Measurements from ENCODE around the gene OR5K3. TPM values are rescaled to one million over a fixed set of nuclear protein-coding genes. Genes with fewer than 3 reads are reported as not detected.

The OR5K3 gene
- total and polyA plus RNA-seq, 9 of the 15 experiments (the other 6 are each of a cell fraction or from before 2014, with no cell fraction given): not detected

DNA sequence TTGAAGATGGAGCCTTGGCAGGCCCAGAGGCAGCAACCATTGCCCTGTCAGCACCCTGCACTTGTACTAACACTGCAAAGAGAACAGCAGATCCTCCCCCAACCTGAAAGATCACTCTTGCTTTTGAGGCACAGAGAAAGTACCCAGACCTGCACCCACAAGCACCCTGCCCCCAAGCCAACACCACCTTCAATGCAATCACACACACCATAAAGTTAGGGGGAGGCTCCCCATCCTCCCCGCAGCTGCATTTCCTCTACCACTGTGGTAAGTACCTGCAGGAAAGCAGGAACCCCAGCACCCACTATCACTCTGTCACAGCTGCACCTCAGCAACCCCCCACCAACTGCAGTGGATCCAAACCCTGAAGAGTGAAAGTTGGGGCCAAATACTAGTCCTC, 12.0 kb downstream of the OR5K3 start:
- CTCF ChIA-PET (ENCODE audit: low intra/inter-chr PET ratio): no interaction called here
- in situ Hi-C loops (cut with MboI): no loop called here
- BruUV-seq (replicated peaks): no TSS peak

GRCh38 chr3:98404010-98404409, 13.5 kb downstream of the OR5K3 start:
- intact Hi-C loops (cut with micrococcal nuclease): no loop called here
- H2AFZ ChIP-seq (ENCODE audit: low read depth, low read length): no peak overlapping the region
- BruUV-seq (replicated peaks): no TSS peak
- CTCF ChIA-PET (ENCODE audit: low intra/inter-chr PET ratio): no interaction called here
- in situ Hi-C loops (cut with MboI): no loop called here
- no peaks in the 10 kb centered on the region for H3K27me3 ChIP-seq (ENCODE audit: control insufficient read depth in 2 of 2, insufficient read depth in 2 of 2, low read length in 2 of 2)
- no peak overlapping the region for H3K27ac ChIP-seq (ENCODE audit: extremely low read depth, low read depth, low read length)
- no peak overlapping the region for H3K4me3 ChIP-seq
- DNase-seq (ENCODE audit: extremely low read depth in 1 of 4, low spot score in 3 of 4) (no peak), FAIRE-seq (no peak), ATAC-seq (no peak)
- no peaks in the 10 kb centered on the region for H3K4me1 ChIP-seq (replicated peaks in 1 of 2; ENCODE audit: control insufficient read depth in 2 of 2, insufficient read depth in 2 of 2, low read length in 2 of 2)
- H4K20me1 ChIP-seq (replicated peaks; ENCODE audit: control insufficient read depth, insufficient read depth, low read length): no peaks in the 10 kb centered on the region
- H3K9ac ChIP-seq (ENCODE audit: insufficient read depth in 1 of 2, low read depth in 2 of 2, low read length in 2 of 2): no peak overlapping the region
- H3K9me1 ChIP-seq (ENCODE audit: control insufficient read depth, insufficient read depth, low read length): no peaks in the 10 kb centered on the region
- no peak overlapping the region for H3K4me2 ChIP-seq (ENCODE audit: insufficient read depth, low read length)
- no peaks in the 10 kb centered on the region; the same call in 1 of the 2 replicates for H3K9me3 ChIP-seq (replicated peaks; ENCODE audit: control insufficient read depth, insufficient read depth, low read depth, low read length)
- no peaks in the 10 kb centered on the region for H3K36me3 ChIP-seq (ENCODE audit: control insufficient read depth, insufficient read depth, low read length)
- H3K79me2 ChIP-seq (ENCODE audit: control insufficient read depth, insufficient read depth, low read length): no peaks in the 10 kb centered on the region
- POLR2A ChIA-PET: interaction anchor here (0.6 kb wide), 1 partner anchor 365 kb away, joined by 3 read pairs; no protein-coding TSS in a partner anchor
- no peak for TF ChIP-seq SMARCC2 (IDR thresholded peaks at IDR 0.05; ENCODE audit: low read depth)
- TF ChIP-seq ZNF224 (CRISPR knock-in tag; IDR thresholded peaks at IDR 0.05): no peak
- TF ChIP-seq GTF2E2 (tag; IDR thresholded peaks at IDR 0.05): no peak
- TF ChIP-seq DMBX1 (CRISPR knock-in tag; IDR thresholded peaks at IDR 0.05; ENCODE audit: borderline replicate concordance): no peak
- no peak for TF ChIP-seq ZNF347 (CRISPR knock-in tag; IDR thresholded peaks at IDR 0.05; ENCODE audit: low read depth)
- TF ChIP-seq ZFX (CRISPR knock-in tag; IDR thresholded peaks at IDR 0.05): no peak

More for the DNA sequence above, 12.0 kb downstream of the OR5K3 start:
- no CpG with 5 or more reads among the region's 1 CpG for WGBS (ENCODE audit: insufficient coverage, low coverage, missing lambda C conversion rate)
- H4K20me1 ChIP-seq (replicated peaks; ENCODE audit: control insufficient read depth, insufficient read depth, low read length): no peaks in the 10 kb centered on the region
- H3K9me3 ChIP-seq (replicated peaks; ENCODE audit: control insufficient read depth, insufficient read depth, low read depth, low read length): no peaks in the 10 kb centered on the region; the same call in 1 of the 2 replicates
- intact Hi-C loops (cut with micrococcal nuclease): no loop called here
- no peaks in the 10 kb centered on the region for H3K9me1 ChIP-seq (ENCODE audit: control insufficient read depth, insufficient read depth, low read length)
- H3K36me3 ChIP-seq (ENCODE audit: control insufficient read depth, insufficient read depth, low read length): no peaks in the 10 kb centered on the region
- H3K9ac ChIP-seq (ENCODE audit: insufficient read depth in 1 of 2, low read depth in 2 of 2, low read length in 2 of 2): no peak overlapping the region
- no peak overlapping the region for H3K4me2 ChIP-seq (ENCODE audit: insufficient read depth, low read length)
- POLR2A ChIA-PET: no interaction called here
- no peak for TF ChIP-seq HNRNPUL1 (IDR thresholded peaks at IDR 0.05; ENCODE audit: low read length)
- TF ChIP-seq XRCC5 (IDR thresholded peaks at IDR 0.05; ENCODE audit: low read depth, low read length): no peak
- no peak for TF ChIP-seq MNT (conservative IDR thresholded peaks at IDR 0.05)
- no peak for TF ChIP-seq ZNF165 (CRISPR knock-in tag; IDR thresholded peaks at IDR 0.05; ENCODE audit: borderline replicate concordance)
- DNase-seq (ENCODE audit: extremely low read depth in 1 of 4, low spot score in 3 of 4): no peak
- H3K4me1 ChIP-seq (replicated peaks in 1 of 2; ENCODE audit: control insufficient read depth in 2 of 2, insufficient read depth in 2 of 2, low read length in 2 of 2): no peaks in the 10 kb centered on the region
- H3K27me3 ChIP-seq (ENCODE audit: control insufficient read depth in 2 of 2, insufficient read depth in 2 of 2, low read length in 2 of 2): no peaks in the 10 kb centered on the region
- H3K4me3 ChIP-seq: no peak overlapping the region
- H3K79me2 ChIP-seq (ENCODE audit: control insufficient read depth, insufficient read depth, low read length): no peaks in the 10 kb centered on the region
- no peak for FAIRE-seq
- ATAC-seq: no peak
- H2AFZ ChIP-seq (ENCODE audit: low read depth, low read length): no peak overlapping the region
- H3K27ac ChIP-seq (ENCODE audit: extremely low read depth, low read depth, low read length): no peak overlapping the region
